Common myeloid progenitor, CD34-positive (primary cell): ENCODE measurements around the gene HOXD11.

Experiments
- CTCF ChIA-PET: fragments of 350-600 bp; sonication (Branson Sonifier 250); formaldehyde crosslinking; loops from one replicate; lab custom pipeline; 2021; ENCODE audit warnings: antibody characterized with exemption; lab: Charles Lee
- POLR2A ChIA-PET: fragments of 350-600 bp; sonication (Branson Sonifier 250); formaldehyde crosslinking; loops from one replicate; lab custom pipeline; 2021; ENCODE audit warnings: antibody characterized with exemption; lab: Charles Lee
- DNase-seq, 3 donors: peaks; one replicate each; pipeline versions ENCODE4 v3.0.0 to v3.0.0-alpha.2; 2013
- H3K27ac ChIP-seq, 2 experiments: 1 replicate in 1 of 2; 2 replicates in 1 of 2; pipeline ENCODE4 v1.7.0; 2013; ENCODE audit warnings: inconsistent platforms in 2 of 2, low read length in 2 of 2, mild to moderate bottlenecking in 2 of 2, low read depth in 1 of 2, moderate library complexity in 1 of 2; ENCODE audit not compliant: severe bottlenecking in 2 of 2, insufficient read depth in 1 of 2, poor library complexity in 1 of 2
- H3K27me3 ChIP-seq, 5 experiments: replicated peaks in 2 of 5; 1 replicate in 3 of 5; 2 replicates in 2 of 5; pipeline versions ENCODE4 v1.6.1 to v1.7.0; 2013; ENCODE audit warnings: low read length in 4 of 5, mild to moderate bottlenecking in 2 of 5, moderate library complexity in 2 of 5, inconsistent platforms in 1 of 5; ENCODE audit not compliant: insufficient read depth in 5 of 5, control insufficient read depth in 4 of 5
- H3K36me3 ChIP-seq, 4 experiments: 1 replicate in 2 of 4; 2 replicates in 2 of 4; pipeline versions ENCODE4 v1.6.1 to v1.7.0; 2013; ENCODE audit warnings: low read length in 3 of 4, control low read depth in 1 of 4, mild to moderate bottlenecking in 1 of 4; ENCODE audit not compliant: control insufficient read depth in 4 of 4, insufficient read depth in 4 of 4
- H3K4me1 ChIP-seq, 4 experiments: 1 replicate in 3 of 4; 2 replicates in 1 of 4; pipeline versions ENCODE4 v1.6.1 to v1.7.1; 2013; ENCODE audit warnings: low read length in 3 of 4, mild to moderate bottlenecking in 3 of 4, control low read depth in 1 of 4, inconsistent platforms in 1 of 4, moderate library complexity in 1 of 4; ENCODE audit not compliant: control insufficient read depth in 4 of 4, insufficient read depth in 4 of 4; ENCODE audit errors: control extremely low read depth in 1 of 4
- H3K4me3 ChIP-seq, 7 experiments: 1 replicate in 4 of 7; 2 replicates in 3 of 7; pipeline versions ENCODE4 v1.5.1 to v1.7.0; 2013; ENCODE audit warnings: mild to moderate bottlenecking in 7 of 7, low read length in 6 of 7, moderate library complexity in 6 of 7, inconsistent platforms in 2 of 7, low read depth in 2 of 7, control low read depth in 1 of 7; ENCODE audit not compliant: insufficient read depth in 4 of 7, control insufficient read depth in 1 of 7; ENCODE audit errors: extremely low read depth in 1 of 7
- H3K9me3 ChIP-seq, 5 experiments: 1 replicate in 4 of 5; 2 replicates in 1 of 5; pipeline versions ENCODE4 v1.6.1 to v1.7.1; 2013; ENCODE audit warnings: low read length in 4 of 5, mild to moderate bottlenecking in 2 of 5, inconsistent platforms in 1 of 5, low read depth in 1 of 5, moderate library complexity in 1 of 5; ENCODE audit not compliant: control insufficient read depth in 4 of 5, insufficient read depth in 2 of 5; ENCODE audit errors: control extremely low read depth in 1 of 5
- WGBS: methylation state at CpG from one replicate; pipeline ENCODE4 v1.1.5; 2013; ENCODE audit not compliant: insufficient coverage; 5-methylcytosine and 5-hydroxymethylcytosine counted together

Gene HOXD11

DNA sequence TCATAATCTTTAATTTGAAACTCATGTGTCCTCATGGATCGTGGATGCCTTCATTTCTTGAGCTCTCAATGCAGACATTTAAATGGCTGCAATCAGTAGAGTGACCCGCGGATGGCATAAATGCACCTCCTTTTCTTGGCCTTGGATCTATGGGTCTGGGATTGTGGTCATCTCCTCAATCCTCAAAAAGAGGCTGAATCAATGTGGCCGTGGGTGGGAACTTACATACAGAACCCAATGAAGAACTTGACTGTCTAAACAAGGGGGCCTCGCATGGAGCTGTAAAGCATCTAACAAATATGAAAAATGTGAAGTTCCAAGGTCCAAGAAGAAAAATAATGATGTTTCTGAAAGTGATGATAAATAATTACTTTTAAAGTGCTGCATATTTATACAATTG, 11.7 kb upstream of the HOXD11 start:
- CTCF ChIA-PET: interaction anchor here (0.8 to 4.9 kb wide), 8 partner anchors 7 to 729 kb away, joined by 3 to 27 read pairs (median 6); no protein-coding TSS in a partner anchor
- DNase-seq: no peak
- peaks cover 7 to 23% (median 19%) of the 10 kb centered on the region in 4 experiments for H3K4me1 ChIP-seq
- peaks cover 22 to 99% (median 73%) of the 10 kb centered on the region in 5 experiments for H3K27me3 ChIP-seq
- peaks cover 0 to 10% (median 0%) of the 10 kb centered on the region in 5 experiments for H3K9me3 ChIP-seq
- H3K4me3 ChIP-seq: no peak overlapping the region
- H3K27ac ChIP-seq: no peak overlapping the region
- H3K36me3 ChIP-seq: no peaks in the 10 kb centered on the region
- POLR2A ChIA-PET: interaction anchor here (0.8 kb wide), 1 partner anchor 20 kb away, joined by 3 read pairs; no protein-coding TSS in a partner anchor
- 15% methylated on average over 3 of the region's 5 CpGs for WGBS

DNA sequence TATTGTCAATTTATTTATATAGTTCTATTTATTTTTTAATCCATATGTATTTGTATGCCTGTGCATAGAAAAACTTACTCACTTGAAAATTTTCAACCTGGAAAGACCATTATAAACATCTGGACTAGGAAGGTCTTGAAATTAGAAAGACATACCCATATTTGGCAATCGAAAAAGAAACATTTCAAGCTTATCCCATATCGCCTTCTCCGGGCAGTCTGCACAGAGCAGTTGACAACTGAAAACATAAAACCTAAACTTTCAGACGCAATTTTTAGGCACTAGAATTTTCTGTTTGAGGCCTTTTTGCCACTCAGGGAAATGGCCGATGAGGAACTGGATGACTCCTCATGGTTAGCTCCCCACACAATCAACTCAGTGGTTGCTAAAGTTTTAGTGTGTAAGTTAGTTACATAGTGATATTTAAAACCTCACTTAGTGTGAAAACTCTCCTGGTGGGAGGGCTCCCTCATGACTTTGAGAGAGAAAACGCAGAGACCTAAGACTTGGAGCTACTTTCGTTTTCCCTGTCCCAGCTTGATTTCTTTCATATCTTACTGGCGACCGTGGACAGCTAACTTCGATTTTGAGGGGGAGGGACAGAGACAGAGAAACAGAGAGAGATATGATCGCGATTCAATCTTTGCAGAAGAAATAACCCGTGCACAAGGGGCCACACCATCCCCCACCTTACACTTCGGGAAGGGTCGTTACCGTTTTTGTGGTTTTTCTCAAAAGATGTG, 10.7 kb upstream of the HOXD11 start:
- WGBS: 3% methylated on average over 12 of the region's 16 CpGs
- CTCF ChIA-PET: interaction anchor here (0.6 to 4.9 kb wide), 18 partner anchors 8 to 1059 kb away, joined by 3 to 27 read pairs (median 5); partner anchors contain the start of gene HOXD9
- H3K27me3 ChIP-seq: peaks cover 26 to 99% (median 78%) of the 10 kb centered on the region in 5 experiments
- H3K4me1 ChIP-seq: peaks cover 7 to 23% (median 19%) of the 10 kb centered on the region in 4 experiments
- peak overlapping the region in 6 of 7 experiments; percentile 27 to 56 (median 50) for H3K4me3 ChIP-seq
- peak in 2 of 3 donors; percentile 63 to 70 for DNase-seq
- H3K27ac ChIP-seq: no peak overlapping the region
- H3K36me3 ChIP-seq: no peaks in the 10 kb centered on the region
- POLR2A ChIA-PET: interaction anchor here (1.0 kb wide), 1 partner anchor 17 kb away, joined by 4 read pairs; no protein-coding TSS in a partner anchor
- peaks cover 0 to 13% (median 0%) of the 10 kb centered on the region in 5 experiments for H3K9me3 ChIP-seq

GRCh38 chr2:176096986-176097819, 9.9 kb upstream of the HOXD11 start:
- peaks cover 0 to 13% (median 0%) of the 10 kb centered on the region in 5 experiments for H3K9me3 ChIP-seq
- ChIA-PET POLR2A (interaction anchor here (0.6 to 1.0 kb wide), 2 partner anchors 16 to 585 kb away, joined by 4 to 5 read pairs; no protein-coding TSS in a partner anchor), CTCF (interaction anchor here (0.7 to 4.9 kb wide), 28 partner anchors 9 to 1372 kb away, joined by 3 to 27 read pairs (median 4); no protein-coding TSS in a partner anchor)
- peaks cover 34 to 99% (median 78%) of the 10 kb centered on the region in 5 experiments for H3K27me3 ChIP-seq
- H3K4me1 ChIP-seq: peaks cover 7 to 23% (median 19%) of the 10 kb centered on the region in 4 experiments
- peak; percentile 65 to 74 (median 71) for DNase-seq
- no peaks in the 10 kb centered on the region for H3K36me3 ChIP-seq
- under 1% methylated on average over 33 of the region's 45 CpGs for WGBS
- H3K27ac ChIP-seq: no peak overlapping the region
- peak overlapping the region in 6 of 7 experiments; percentile 27 to 57 (median 52) for H3K4me3 ChIP-seq

- ChIA-PET POLR2A (interaction anchor here (0.6 kb wide), 1 partner anchor 585 kb away, joined by 5 read pairs; no protein-coding TSS in a partner anchor), CTCF (interaction anchor here (0.7 to 4.9 kb wide), 23 partner anchors 8 to 1373 kb away, joined by 3 to 27 read pairs (median 4); no protein-coding TSS in a partner anchor)
- H3K4me1 ChIP-seq: peaks cover 7 to 23% (median 17%) of the 10 kb centered on the region in 4 experiments
- H3K27ac ChIP-seq: no peak overlapping the region
- no peak for DNase-seq
- H3K4me3 ChIP-seq: peak overlapping the region in 1 of 7 experiments; percentile 56
- no peaks in the 10 kb centered on the region for H3K36me3 ChIP-seq
- H3K9me3 ChIP-seq: peaks cover 0 to 13% (median 0%) of the 10 kb centered on the region in 5 experiments
- WGBS: 5% methylated on average over 16 of the region's 18 CpGs
- H3K27me3 ChIP-seq: peaks cover 41 to 100% (median 83%) of the 10 kb centered on the region in 5 experiments
Observed at GRCh38 chr2:176097820-176098365, 9.2 kb upstream of the HOXD11 start.

DNA sequence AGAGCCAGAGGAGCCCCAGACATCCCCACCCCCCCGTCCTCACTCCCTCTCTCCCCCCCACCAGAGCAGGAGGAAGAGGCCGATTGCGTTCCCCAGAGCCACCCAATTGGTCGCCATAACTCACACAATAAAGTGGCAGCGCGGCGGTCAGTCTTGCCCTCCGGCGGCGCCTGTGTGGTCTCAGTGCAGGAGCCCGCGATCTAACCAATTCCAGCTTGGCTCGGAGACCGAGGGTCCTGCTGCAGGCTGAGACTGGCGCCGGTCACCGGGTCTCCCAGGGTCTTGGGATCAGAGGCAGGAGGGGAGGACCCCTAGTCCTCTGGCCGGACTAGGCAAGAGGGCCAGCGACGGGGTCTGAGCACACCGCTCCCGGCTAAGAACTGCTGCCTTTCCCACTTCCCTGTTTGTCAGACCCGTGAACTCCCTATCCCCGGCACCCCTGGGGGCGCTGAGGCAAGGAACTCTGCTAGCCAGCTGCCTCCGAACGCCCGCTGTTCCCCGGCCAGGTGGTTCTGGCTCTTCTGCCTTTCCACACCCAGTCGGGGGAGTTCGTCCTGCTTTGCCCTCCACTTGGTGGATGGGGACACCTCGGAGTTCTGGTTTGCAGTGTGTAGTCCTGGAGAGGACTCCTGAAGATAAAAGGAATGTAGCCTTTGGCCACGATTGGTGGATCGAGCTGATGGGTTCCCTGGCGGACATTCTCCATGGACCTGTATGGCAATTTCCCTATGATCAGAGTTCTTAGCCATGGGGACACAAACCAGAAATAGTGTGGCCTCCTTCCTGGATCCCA, 8.5 kb upstream of the HOXD11 start:
- H3K9me3 ChIP-seq: peaks cover 0 to 9% (median 0%) of the 10 kb centered on the region in 5 experiments
- POLR2A ChIA-PET: no interaction called here
- no peak overlapping the region for H3K4me3 ChIP-seq

More for the DNA sequence above, 8.5 kb upstream of the HOXD11 start:
- peaks cover 39 to 100% (median 82%) of the 10 kb centered on the region in 5 experiments for H3K27me3 ChIP-seq
- CTCF ChIA-PET: interaction anchor here (0.7 to 4.9 kb wide), 19 partner anchors 8 to 1061 kb away, joined by 3 to 27 read pairs (median 5); no protein-coding TSS in a partner anchor
- H3K36me3 ChIP-seq: no peaks in the 10 kb centered on the region
- no peak for DNase-seq
- WGBS: 5% methylated on average over 32 of the region's 35 CpGs
- no peak overlapping the region for H3K27ac ChIP-seq
- peaks cover 7 to 19% (median 13%) of the 10 kb centered on the region in 4 experiments for H3K4me1 ChIP-seq
